Activated naive CD8-positive, alpha-beta T cell treated with anti-CD3 and anti-CD28 coated beads for 36 hours (primary cell): ENCODE results near the gene KDM1A. TPM values are rescaled to one million over a fixed set of nuclear protein-coding genes. Genes with fewer than 3 reads are reported as not detected.
A peak's percentile ranks its signal among the peaks of the same experiment; 100 is the strongest.

ENCODE experiments used
- DNase-seq: peaks from one replicate; pipeline ENCODE4 v3.0.0; 2021
- H3K27ac Mint-ChIP-seq: one replicate; pipeline ENCODE4 v1.8.0; 2022; ENCODE audit warnings: mild to moderate bottlenecking, moderate library complexity, mixed read lengths
- H3K27me3 Mint-ChIP-seq: one replicate; pipeline ENCODE4 v1.8.0; 2022; ENCODE audit warnings: mild to moderate bottlenecking, mixed read lengths
- H3K36me3 Mint-ChIP-seq: one replicate; pipeline ENCODE4 v1.8.0; 2021; ENCODE audit warnings: mild to moderate bottlenecking, mixed read lengths
- H3K4me1 Mint-ChIP-seq: one replicate; pipeline ENCODE4 v1.8.0; 2021; ENCODE audit warnings: mixed read lengths
- H3K4me3 Mint-ChIP-seq: one replicate; pipeline ENCODE4 v1.8.0; 2022; ENCODE audit warnings: mild to moderate bottlenecking, moderate library complexity, mixed read lengths
- H3K9me3 Mint-ChIP-seq: one replicate; pipeline ENCODE4 v1.8.0; 2022; ENCODE audit warnings: mixed read lengths
- total RNA-seq, 2 experiments: library from RNA; stranded (reverse); gene quantifications; one replicate each; pipeline ENCODE4 v1.2.3, GENCODE V29; 2021

Gene KDM1A
- total RNA-seq, 2 experiments from 2014 or later = 79.1 to 81.6 TPM

GRCh38 chr1:23122796-23123195 lies 103.5 kb downstream of the KDM1A start:
- no peak overlapping the region for H3K4me3 Mint-ChIP-seq
- H3K36me3 Mint-ChIP-seq = no peaks in the 10 kb centered on the region
- peaks cover 54% of the 10 kb centered on the region for H3K4me1 Mint-ChIP-seq
- no peaks in the 10 kb centered on the region for H3K9me3 Mint-ChIP-seq
- H3K27ac Mint-ChIP-seq = no peak overlapping the region
- H3K27me3 Mint-ChIP-seq = no peaks in the 10 kb centered on the region
- no peak for DNase-seq

GRCh38 chr1:23123528-23123927 lies 104.3 kb downstream of the KDM1A start:
- H3K4me3 Mint-ChIP-seq = no peak overlapping the region
- no peaks in the 10 kb centered on the region for H3K27me3 Mint-ChIP-seq
- no peaks in the 10 kb centered on the region for H3K9me3 Mint-ChIP-seq
- no peaks in the 10 kb centered on the region for H3K36me3 Mint-ChIP-seq
- no peak for DNase-seq
- peaks cover 52% of the 10 kb centered on the region for H3K4me1 Mint-ChIP-seq
- H3K27ac Mint-ChIP-seq = no peak overlapping the region

- Mint-ChIP-seq H3K36me3 (peaks cover under 1% of the 10 kb centered on the region), H3K4me1 (peaks cover 43% of the 10 kb centered on the region), H3K27ac (peak overlapping the region; percentile 21), H3K27me3 (no peaks in the 10 kb centered on the region), H3K9me3 (no peaks in the 10 kb centered on the region), H3K4me3 (no peak overlapping the region)
- DNase-seq = no peak
These were observed 105.2 kb downstream of the KDM1A start for GRCh38 chr1:23124259-23125026.

- H3K9me3 Mint-ChIP-seq = no peaks in the 10 kb centered on the region
- H3K4me3 Mint-ChIP-seq = no peak overlapping the region
- peaks cover 39% of the 10 kb centered on the region for H3K4me1 Mint-ChIP-seq
- H3K27me3 Mint-ChIP-seq = no peaks in the 10 kb centered on the region
- no peak overlapping the region for H3K27ac Mint-ChIP-seq
- no peak for DNase-seq
- peaks cover 3% of the 10 kb centered on the region for H3K36me3 Mint-ChIP-seq
These were observed 106.2 kb downstream of the KDM1A start for GRCh38 chr1:23125489-23125888.

GRCh38 chr1:23126200-23126599 lies 106.9 kb downstream of the KDM1A start:
- H3K36me3 Mint-ChIP-seq = peaks cover 4% of the 10 kb centered on the region
- no peak overlapping the region for H3K4me3 Mint-ChIP-seq
- H3K27ac Mint-ChIP-seq = no peak overlapping the region
- no peak for DNase-seq
- H3K4me1 Mint-ChIP-seq = peaks cover 38% of the 10 kb centered on the region
- H3K9me3 Mint-ChIP-seq = peaks cover 1% of the 10 kb centered on the region
- no peaks in the 10 kb centered on the region for H3K27me3 Mint-ChIP-seq

- peaks cover 38% of the 10 kb centered on the region for H3K4me1 Mint-ChIP-seq
- H3K36me3 Mint-ChIP-seq = peaks cover 5% of the 10 kb centered on the region
- H3K9me3 Mint-ChIP-seq = peaks cover 1% of the 10 kb centered on the region
- H3K27ac Mint-ChIP-seq = no peak overlapping the region
- H3K27me3 Mint-ChIP-seq = no peaks in the 10 kb centered on the region
- no peak overlapping the region for H3K4me3 Mint-ChIP-seq
- no peak for DNase-seq
These were observed 107.5 kb downstream of the KDM1A start for GRCh38 chr1:23126801-23127200.

GRCh38 chr1:23129846-23130245 lies 110.6 kb downstream of the KDM1A start:
- no peak for DNase-seq
- peaks cover 34% of the 10 kb centered on the region for H3K4me1 Mint-ChIP-seq
- no peak overlapping the region for H3K27ac Mint-ChIP-seq
- H3K27me3 Mint-ChIP-seq = no peaks in the 10 kb centered on the region
- peaks cover 5% of the 10 kb centered on the region for H3K36me3 Mint-ChIP-seq
- H3K9me3 Mint-ChIP-seq = peaks cover 1% of the 10 kb centered on the region
- H3K4me3 Mint-ChIP-seq = no peak overlapping the region

GRCh38 chr1:23132033-23132432 lies 112.8 kb downstream of the KDM1A start:
- DNase-seq = no peak
- no peak overlapping the region for H3K4me3 Mint-ChIP-seq
- no peak overlapping the region for H3K27ac Mint-ChIP-seq
- peaks cover 8% of the 10 kb centered on the region for H3K36me3 Mint-ChIP-seq
- H3K4me1 Mint-ChIP-seq = peaks cover 15% of the 10 kb centered on the region
- no peaks in the 10 kb centered on the region for H3K27me3 Mint-ChIP-seq
- H3K9me3 Mint-ChIP-seq = peaks cover 1% of the 10 kb centered on the region

Other genes with a start within 250 kb of the KDM1A start
- gene LACTBL1, start 46.6 kb upstream of the KDM1A start, total RNA-seq = not detected
- gene TEX46, start 3.6 kb upstream of the KDM1A start, total RNA-seq = not detected
- 10 to 100 TPM; 18.4 to 20.1 TPM for gene LUZP1, start 149.4 kb downstream of the KDM1A start, total RNA-seq
- gene HTR1D, start 198.0 kb downstream of the KDM1A start, total RNA-seq = not detected